Measurements from ENCODE around the gene NPAS4.
A peak's percentile ranks its signal among the peaks of the same experiment; 100 is the strongest.

The NPAS4 gene

GRCh38 chr11:66467034-66467659 is 46.3 kb downstream of the NPAS4 start:
- Histone ChIP-seq H3K36me3 (ENCODE audit: control insufficient read depth, insufficient read depth, low read length) (no peaks in the 10 kb centered on the region; the same call in 1 of the 2 replicates), H3K4me1 (ENCODE audit: control insufficient read depth, insufficient read depth, low read length) (peaks cover 7% of the 10 kb centered on the region; the same call in 1 of the 2 replicates), H3K27me3 (ENCODE audit: control insufficient read depth, insufficient read depth, low read length) (no peaks in the 10 kb centered on the region), H3K9me3 (ENCODE audit: control insufficient read depth, insufficient read depth, low read length) (no peaks in the 10 kb centered on the region), H3K4me3 (ENCODE audit: low read length) (peak overlapping the region; percentile 82; the same call in 1 of the 2 replicates), H3K27ac (ENCODE audit: low read length) (no peak overlapping the region)
- no CpG with 5 or more reads among the region's 72 CpGs for WGBS (ENCODE audit: insufficient coverage, insufficient read length)
- DNase-seq (ENCODE audit: low read depth, low spot score) = no peak

- Histone ChIP-seq H3K27ac (ENCODE audit: low read length) (no peak overlapping the region), H3K4me3 (ENCODE audit: low read length) (no peak overlapping the region; the same call in 1 of the 2 replicates), H3K27me3 (ENCODE audit: control insufficient read depth, insufficient read depth, low read length) (no peaks in the 10 kb centered on the region), H3K4me1 (ENCODE audit: control insufficient read depth, insufficient read depth, low read length) (peaks cover 7% of the 10 kb centered on the region; the same call in 1 of the 2 replicates), H3K36me3 (ENCODE audit: control insufficient read depth, insufficient read depth, low read length) (peaks cover 4% of the 10 kb centered on the region), H3K9me3 (ENCODE audit: control insufficient read depth, insufficient read depth, low read length) (no peaks in the 10 kb centered on the region)
- no peak for DNase-seq (ENCODE audit: low read depth, low spot score)
- WGBS (ENCODE audit: insufficient coverage, insufficient read length) = no CpG with 5 or more reads among the region's 6 CpGs
Observed at GRCh38 chr11:66467756-66468155, 46.9 kb downstream of the NPAS4 start.

GRCh38 chr11:66468691-66469090 is 47.9 kb downstream of the NPAS4 start:
- DNase-seq (ENCODE audit: low read depth, low spot score) = no peak
- H3K4me3 ChIP-seq (ENCODE audit: low read length) = no peak overlapping the region
- no CpG with 5 or more reads among the region's 6 CpGs for WGBS (ENCODE audit: insufficient coverage, insufficient read length)
- peaks cover 7% of the 10 kb centered on the region; the same call in 1 of the 2 replicates for H3K4me1 ChIP-seq (ENCODE audit: control insufficient read depth, insufficient read depth, low read length)
- H3K9me3 ChIP-seq (ENCODE audit: control insufficient read depth, insufficient read depth, low read length) = no peaks in the 10 kb centered on the region
- H3K27me3 ChIP-seq (ENCODE audit: control insufficient read depth, insufficient read depth, low read length) = no peaks in the 10 kb centered on the region
- no peak overlapping the region for H3K27ac ChIP-seq (ENCODE audit: low read length)
- H3K36me3 ChIP-seq (ENCODE audit: control insufficient read depth, insufficient read depth, low read length) = peaks cover 4% of the 10 kb centered on the region

GRCh38 chr11:66469441-66469840 is 48.6 kb downstream of the NPAS4 start:
- WGBS (ENCODE audit: insufficient coverage, insufficient read length) = no CpG with 5 or more reads among the region's 1 CpG

GRCh38 chr11:66470015-66470414 is 49.2 kb downstream of the NPAS4 start:
- Histone ChIP-seq H3K9me3 (ENCODE audit: control insufficient read depth, insufficient read depth, low read length) (no peaks in the 10 kb centered on the region), H3K4me1 (ENCODE audit: control insufficient read depth, insufficient read depth, low read length) (peaks cover 7% of the 10 kb centered on the region; the same call in 1 of the 2 replicates), H3K36me3 (ENCODE audit: control insufficient read depth, insufficient read depth, low read length) (peaks cover 10% of the 10 kb centered on the region), H3K27ac (ENCODE audit: low read length) (no peak overlapping the region), H3K27me3 (ENCODE audit: control insufficient read depth, insufficient read depth, low read length) (no peaks in the 10 kb centered on the region), H3K4me3 (ENCODE audit: low read length) (no peak overlapping the region)
- no CpG with 5 or more reads among the region's 3 CpGs for WGBS (ENCODE audit: insufficient coverage, insufficient read length)
- no peak for DNase-seq (ENCODE audit: low read depth, low spot score)

More at GRCh38 chr11:66469441-66469840, 48.6 kb downstream of the NPAS4 start:
- Histone ChIP-seq H3K9me3 (ENCODE audit: control insufficient read depth, insufficient read depth, low read length) (no peaks in the 10 kb centered on the region), H3K27ac (ENCODE audit: low read length) (no peak overlapping the region), H3K4me3 (ENCODE audit: low read length) (no peak overlapping the region), H3K27me3 (ENCODE audit: control insufficient read depth, insufficient read depth, low read length) (no peaks in the 10 kb centered on the region), H3K36me3 (ENCODE audit: control insufficient read depth, insufficient read depth, low read length) (peaks cover 10% of the 10 kb centered on the region), H3K4me1 (ENCODE audit: control insufficient read depth, insufficient read depth, low read length) (peaks cover 7% of the 10 kb centered on the region; the same call in 1 of the 2 replicates)
- DNase-seq (ENCODE audit: low read depth, low spot score) = no peak

- H3K4me3 ChIP-seq (ENCODE audit: low read length) = no peak overlapping the region
- no peak overlapping the region for H3K27ac ChIP-seq (ENCODE audit: low read length)
- no peak for DNase-seq (ENCODE audit: low read depth, low spot score)
- no CpG with 5 or more reads among the region's 16 CpGs for WGBS (ENCODE audit: insufficient coverage, insufficient read length)
- peaks cover 4% of the 10 kb centered on the region; the same call in 1 of the 2 replicates for H3K4me1 ChIP-seq (ENCODE audit: control insufficient read depth, insufficient read depth, low read length)
- H3K9me3 ChIP-seq (ENCODE audit: control insufficient read depth, insufficient read depth, low read length) = no peaks in the 10 kb centered on the region
- H3K27me3 ChIP-seq (ENCODE audit: control insufficient read depth, insufficient read depth, low read length) = no peaks in the 10 kb centered on the region
- peaks cover 13% of the 10 kb centered on the region for H3K36me3 ChIP-seq (ENCODE audit: control insufficient read depth, insufficient read depth, low read length)
Observed at GRCh38 chr11:66471142-66471541, 50.3 kb downstream of the NPAS4 start.

GRCh38 chr11:66472054-66472453 is 51.2 kb downstream of the NPAS4 start:
- Histone ChIP-seq H3K9me3 (ENCODE audit: control insufficient read depth, insufficient read depth, low read length) (no peaks in the 10 kb centered on the region), H3K27ac (ENCODE audit: low read length) (no peak overlapping the region), H3K36me3 (ENCODE audit: control insufficient read depth, insufficient read depth, low read length) (peaks cover 13% of the 10 kb centered on the region), H3K4me3 (ENCODE audit: low read length) (no peak overlapping the region), H3K27me3 (ENCODE audit: control insufficient read depth, insufficient read depth, low read length) (no peaks in the 10 kb centered on the region), H3K4me1 (ENCODE audit: control insufficient read depth, insufficient read depth, low read length) (peaks cover 4% of the 10 kb centered on the region; the same call in 1 of the 2 replicates)
- DNase-seq (ENCODE audit: low read depth, low spot score) = no peak
- no CpG with 5 or more reads among the region's 9 CpGs for WGBS (ENCODE audit: insufficient coverage, insufficient read length)

GRCh38 chr11:66473167-66473566 is 52.3 kb downstream of the NPAS4 start:
- no peaks in the 10 kb centered on the region for H3K27me3 ChIP-seq (ENCODE audit: control insufficient read depth, insufficient read depth, low read length)
- DNase-seq (ENCODE audit: low read depth, low spot score) = no peak

GRCh38 chr11:66473608-66474515 is 53.0 kb downstream of the NPAS4 start:
- no CpG with 5 or more reads among the region's 20 CpGs for WGBS (ENCODE audit: insufficient coverage, insufficient read length)
- no peaks in the 10 kb centered on the region for H3K27me3 ChIP-seq (ENCODE audit: control insufficient read depth, insufficient read depth, low read length)
- no peak overlapping the region for H3K27ac ChIP-seq (ENCODE audit: low read length)
- peaks cover 13% of the 10 kb centered on the region for H3K36me3 ChIP-seq (ENCODE audit: control insufficient read depth, insufficient read depth, low read length)
- DNase-seq (ENCODE audit: low read depth, low spot score) = no peak
- H3K4me1 ChIP-seq (ENCODE audit: control insufficient read depth, insufficient read depth, low read length) = peaks cover 2% of the 10 kb centered on the region; the same call in 1 of the 2 replicates
- no peak overlapping the region for H3K4me3 ChIP-seq (ENCODE audit: low read length)
- no peaks in the 10 kb centered on the region for H3K9me3 ChIP-seq (ENCODE audit: control insufficient read depth, insufficient read depth, low read length)

More at GRCh38 chr11:66473167-66473566, 52.3 kb downstream of the NPAS4 start:
- Histone ChIP-seq H3K27ac (ENCODE audit: low read length) (no peak overlapping the region), H3K4me3 (ENCODE audit: low read length) (no peak overlapping the region), H3K36me3 (ENCODE audit: control insufficient read depth, insufficient read depth, low read length) (peaks cover 13% of the 10 kb centered on the region), H3K9me3 (ENCODE audit: control insufficient read depth, insufficient read depth, low read length) (no peaks in the 10 kb centered on the region), H3K4me1 (ENCODE audit: control insufficient read depth, insufficient read depth, low read length) (peaks cover 2% of the 10 kb centered on the region; the same call in 1 of the 2 replicates)
- WGBS (ENCODE audit: insufficient coverage, insufficient read length) = no CpG with 5 or more reads among the region's 11 CpGs

GRCh38 chr11:66475349-66476172 is 54.7 kb downstream of the NPAS4 start:
- no CpG with 5 or more reads among the region's 44 CpGs for WGBS (ENCODE audit: insufficient coverage, insufficient read length)
- Histone ChIP-seq H3K9me3 (ENCODE audit: control insufficient read depth, insufficient read depth, low read length) (no peaks in the 10 kb centered on the region), H3K4me1 (ENCODE audit: control insufficient read depth, insufficient read depth, low read length) (peaks cover 2% of the 10 kb centered on the region), H3K4me3 (ENCODE audit: low read length) (no peak overlapping the region), H3K27ac (ENCODE audit: low read length) (no peak overlapping the region), H3K27me3 (ENCODE audit: control insufficient read depth, insufficient read depth, low read length) (no peaks in the 10 kb centered on the region), H3K36me3 (ENCODE audit: control insufficient read depth, insufficient read depth, low read length) (peaks cover 13% of the 10 kb centered on the region)
- no peak for DNase-seq (ENCODE audit: low read depth, low spot score)

Data from iPS DF 6.9 (cell line).